ENCODE measurements around the gene TREH.
A peak's percentile ranks its signal among the peaks of the same experiment; 100 is the strongest.

TREH gene

DNA sequence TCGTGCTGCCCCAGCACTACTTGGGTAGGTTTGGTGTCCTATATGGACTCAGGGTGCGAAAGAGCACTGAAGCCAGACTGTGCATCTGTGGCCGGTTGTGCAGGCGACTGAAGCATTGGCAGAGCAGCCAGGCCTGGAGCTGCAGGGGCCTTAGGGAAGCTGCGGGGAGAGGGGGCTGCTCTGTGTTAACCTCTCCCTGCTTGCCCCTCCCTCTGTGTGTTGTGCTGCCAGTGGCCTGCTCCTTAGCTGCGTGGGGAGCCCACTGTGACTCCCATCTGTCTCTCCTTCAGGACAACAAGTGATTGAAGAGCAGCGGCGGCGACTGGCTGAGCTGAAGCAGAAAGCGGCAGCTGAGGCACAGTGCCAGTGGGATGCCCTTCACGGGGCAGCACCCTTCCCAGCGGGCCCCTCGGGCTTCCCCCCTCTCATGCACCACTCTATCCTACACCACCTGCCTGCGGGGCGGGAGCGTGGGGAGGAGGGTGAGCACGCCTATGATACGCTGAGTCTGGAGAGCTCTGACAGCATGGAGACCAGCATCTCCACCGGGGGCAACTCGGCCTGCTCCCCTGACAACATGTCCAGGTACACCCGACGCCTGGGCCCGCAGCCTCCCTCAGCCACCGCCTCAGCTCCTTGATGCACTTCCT, 34.3 kb downstream of the TREH start:
- DNase-seq: peak in 1 of 2 experiments; percentile 48

GRCh38 chr11:118644496-118644895, 35.0 kb downstream of the TREH start:
- no peak for DNase-seq

- DNase-seq: peak in 1 of 2 experiments; percentile 54
Observed at GRCh38 chr11:118643995-118644345, 35.5 kb downstream of the TREH start.

DNA sequence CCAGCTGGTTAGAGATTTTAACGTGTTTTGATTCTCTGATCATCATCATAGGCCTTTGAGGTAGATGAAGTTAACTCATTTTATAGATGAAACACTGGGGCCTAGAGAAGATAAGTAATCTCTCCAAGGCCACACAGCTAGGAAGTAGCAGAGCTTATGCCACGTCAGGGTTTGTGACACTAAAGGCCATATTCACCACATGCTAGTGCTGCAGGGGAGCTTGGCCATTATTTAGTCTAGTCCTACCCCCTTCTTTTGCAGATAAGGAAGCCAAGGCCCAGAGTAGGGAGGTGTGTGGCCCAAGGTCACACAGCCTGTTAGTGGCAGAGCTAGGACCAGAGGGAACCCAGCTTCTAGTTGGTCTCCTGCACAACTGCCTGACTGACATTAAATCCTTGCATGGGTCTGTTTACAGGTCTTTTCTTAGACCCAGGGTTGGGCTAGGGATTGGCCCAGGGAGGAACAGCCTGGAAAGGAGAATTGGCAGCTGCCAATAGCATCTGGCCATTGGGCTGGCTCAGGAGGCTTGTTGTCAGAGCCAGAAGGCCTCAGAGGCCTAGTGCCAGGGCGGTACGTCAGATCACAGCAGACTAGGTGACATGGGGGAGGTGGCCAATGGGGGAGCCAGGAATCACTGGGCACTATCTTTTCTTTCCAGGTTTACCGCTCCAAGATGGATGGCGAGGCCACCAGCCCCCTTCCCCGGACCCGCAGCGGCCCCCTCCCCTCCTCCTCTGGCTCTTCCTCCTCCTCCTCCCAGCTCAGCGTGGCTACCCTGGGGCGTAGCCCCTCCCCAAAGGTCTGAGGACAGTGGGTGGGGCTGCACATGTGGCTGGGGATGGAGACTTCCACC, 36.1 kb downstream of the TREH start:
- peak; percentile 35 to 45 for DNase-seq

DNA sequence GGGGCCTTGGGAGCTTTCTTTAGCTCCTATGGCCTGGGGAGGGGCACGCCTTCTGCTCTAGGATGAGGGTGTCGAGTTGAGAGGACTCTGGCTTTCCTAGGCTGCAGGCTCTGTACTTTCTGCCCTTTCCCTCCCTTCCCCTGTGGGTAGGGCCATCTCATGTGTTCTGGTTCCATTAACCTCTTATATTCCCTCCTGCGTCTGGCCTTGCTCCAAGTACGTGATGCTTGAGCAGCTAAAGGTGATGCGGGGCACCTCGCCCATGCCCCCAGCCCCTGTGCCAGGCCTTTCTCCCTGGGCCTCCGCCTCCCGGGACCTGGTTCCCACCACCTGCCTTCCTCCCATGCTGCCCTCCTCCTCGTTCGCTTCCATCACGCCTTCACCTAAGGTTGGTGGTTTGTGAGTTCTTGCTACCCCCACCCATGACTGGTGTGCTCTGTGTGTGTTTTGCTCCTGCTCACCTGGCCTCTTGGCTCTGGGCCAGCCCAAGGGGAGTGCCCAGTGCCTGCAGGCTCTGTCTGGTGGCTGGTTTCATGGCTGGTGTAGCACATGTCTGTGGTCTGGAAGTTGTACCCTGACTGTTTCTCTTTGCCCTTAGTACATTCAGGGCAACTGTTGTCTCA, 37.9 kb downstream of the TREH start:
- peak; percentile 14 to 18 for DNase-seq

GRCh38 chr11:118640332-118641154, 38.9 kb downstream of the TREH start:
- no peak for DNase-seq

GRCh38 chr11:118639899-118640298, 39.6 kb downstream of the TREH start:
- DNase-seq: no peak

GRCh38 chr11:118638726-118639125, 40.7 kb downstream of the TREH start:
- DNase-seq: no peak

DNA sequence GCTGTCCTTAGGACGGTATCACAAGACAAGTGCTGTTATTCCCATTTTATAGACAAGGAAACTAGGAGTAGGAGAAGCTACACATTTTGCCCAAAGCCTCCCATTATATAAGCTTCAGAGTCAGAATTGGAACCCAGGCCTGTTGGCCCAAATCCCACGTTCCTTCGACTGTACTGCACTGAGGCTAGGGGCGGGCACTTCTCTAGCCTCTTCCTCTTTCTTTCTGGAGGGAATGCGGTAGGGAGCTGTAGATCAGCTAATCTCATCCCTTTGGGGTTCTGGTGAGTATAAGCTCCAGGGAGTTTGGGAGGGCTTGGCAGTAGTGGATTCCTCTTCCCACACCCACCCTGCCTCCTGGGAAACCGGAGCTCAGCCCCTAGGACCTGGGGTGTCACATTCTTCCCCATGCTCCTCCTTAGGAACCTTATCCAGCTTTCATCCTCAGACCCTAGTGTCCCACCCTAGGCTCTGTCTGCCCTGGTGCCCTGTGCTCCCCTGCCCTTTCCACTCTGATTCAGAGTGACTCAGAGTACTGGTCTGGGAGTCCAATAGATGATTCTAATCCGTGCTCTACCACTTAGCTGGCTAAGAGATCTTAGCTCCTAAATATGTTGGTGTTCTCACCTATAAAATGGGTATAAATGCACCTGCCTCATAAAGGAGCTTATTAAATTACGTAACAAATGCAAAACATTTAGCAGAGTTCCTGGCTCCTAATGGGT, 42.7 kb downstream of the TREH start:
- no peak for DNase-seq

DNA sequence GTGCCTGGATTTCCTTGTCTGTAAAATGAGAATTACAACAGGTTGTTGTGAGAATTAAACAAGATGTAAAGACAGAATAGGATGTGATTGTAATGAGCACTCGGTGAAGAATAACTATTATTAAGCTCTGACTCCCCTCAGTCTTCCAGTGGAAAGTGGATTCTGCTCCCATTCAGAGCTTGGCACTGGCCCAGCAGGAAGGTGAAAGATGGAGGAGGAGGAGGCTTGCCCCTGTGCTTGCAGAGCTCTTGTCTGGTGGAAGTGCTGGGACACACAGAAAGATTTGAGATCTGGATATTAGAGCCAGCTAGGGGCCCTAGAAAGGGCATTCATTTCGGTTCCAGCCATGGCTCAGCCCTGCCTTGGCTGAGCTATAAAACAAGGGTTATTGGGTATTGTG, 43.8 kb downstream of the TREH start:
- no peak for DNase-seq

GRCh38 chr11:118635237-118635591, 44.2 kb downstream of the TREH start:
- no peak for DNase-seq

GRCh38 chr11:118634431-118635236, 44.8 kb downstream of the TREH start:
- peak; percentile 11 to 53 for DNase-seq

- DNase-seq: no peak
Observed at GRCh38 chr11:118633979-118634378, 45.5 kb downstream of the TREH start.

GRCh38 chr11:118633319-118633690, 46.1 kb downstream of the TREH start:
- no peak for DNase-seq

DNA sequence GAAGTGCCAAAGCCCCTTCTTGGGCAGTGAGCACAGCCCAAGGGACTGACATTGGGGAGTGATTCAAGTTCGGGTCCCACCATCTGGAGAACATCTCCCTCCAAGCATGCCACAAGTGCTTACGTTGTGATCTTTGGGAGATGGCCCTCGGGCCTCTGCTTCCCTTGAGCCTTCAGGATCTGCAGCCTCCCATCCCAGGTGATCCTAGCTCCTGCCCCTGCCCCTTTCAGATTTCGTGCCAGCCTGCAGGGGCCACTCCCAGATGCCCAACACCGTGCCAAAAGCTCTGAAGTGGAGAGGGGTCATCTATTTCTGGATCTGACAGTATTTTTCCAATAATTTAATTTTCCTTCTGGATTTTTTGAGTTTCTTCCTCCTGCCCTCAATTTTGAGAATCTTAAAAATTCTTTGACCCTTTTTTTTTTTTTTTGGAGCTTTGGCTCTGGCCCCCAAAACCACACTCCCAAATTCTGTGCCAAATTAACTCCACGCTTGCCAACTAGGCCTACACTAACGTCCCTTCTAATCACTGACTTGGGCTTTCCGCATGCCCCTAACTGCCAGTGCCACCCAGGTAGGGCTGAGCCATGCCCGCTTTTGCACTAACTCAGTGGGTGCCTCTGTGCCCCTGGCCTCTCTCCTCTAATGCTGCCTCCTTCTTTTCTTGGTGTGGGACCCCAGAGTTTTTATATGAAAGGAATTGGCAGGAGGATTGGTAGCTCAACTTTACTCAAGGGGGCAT, 46.7 kb downstream of the TREH start:
- no peak for DNase-seq

- DNase-seq: no peak
Observed at GRCh38 chr11:118631142-118631909, 48.1 kb downstream of the TREH start.

- no peak for DNase-seq
Observed at GRCh38 chr11:118629761-118630661, 49.4 kb downstream of the TREH start.

- DNase-seq: no peak
Observed at GRCh38 chr11:118628861-118629549, 50.4 kb downstream of the TREH start.
